GM12891 (cell line): ENCODE data around the gene ASTN2.

Experiments used
- DNase-seq: peaks from one replicate; pipeline ENCODE4 v3.0.0; 2011; ENCODE audit warnings: low spot score; ENCODE audit not compliant: insufficient read length
- FAIRE-seq: peaks from 2 replicates; lab custom pipeline; 2011; peaks lifted over from hg19 to GRCh38; lab: Jason Lieb, UNC
- PAX5 ChIP-seq: IDR thresholded peaks from 2 replicates; pipeline ENCODE4 v1.6.1; 2011; ENCODE audit warnings: low read length, moderate library complexity, mild to moderate bottlenecking; ENCODE audit not compliant: insufficient read depth, severe bottlenecking
- POLR2A ChIP-seq: IDR thresholded peaks from 2 replicates; pipeline ENCODE4 v1.6.1; 2011; ENCODE audit warnings: low read depth, low read length, control low read depth
- POLR2AphosphoS5 ChIP-seq: IDR thresholded peaks from 2 replicates; pipeline ENCODE4 v1.6.1; 2011; ENCODE audit warnings: low read depth, low read length, control low read depth
- POU2F2 ChIP-seq: IDR thresholded peaks from 2 replicates; pipeline ENCODE4 v1.6.1; 2011; ENCODE audit warnings: low read depth, mild to moderate bottlenecking, control low read depth, low read length, moderate library complexity
- SPI1 ChIP-seq: IDR thresholded peaks from 2 replicates; pipeline ENCODE4 v1.6.1; 2011; ENCODE audit warnings: low read depth, low read length, control low read depth
- TAF1 ChIP-seq: IDR thresholded peaks from 2 replicates; pipeline ENCODE4 v1.6.1; 2011; ENCODE audit warnings: low read depth, low read length, control low read depth

The ASTN2 gene

DNA sequence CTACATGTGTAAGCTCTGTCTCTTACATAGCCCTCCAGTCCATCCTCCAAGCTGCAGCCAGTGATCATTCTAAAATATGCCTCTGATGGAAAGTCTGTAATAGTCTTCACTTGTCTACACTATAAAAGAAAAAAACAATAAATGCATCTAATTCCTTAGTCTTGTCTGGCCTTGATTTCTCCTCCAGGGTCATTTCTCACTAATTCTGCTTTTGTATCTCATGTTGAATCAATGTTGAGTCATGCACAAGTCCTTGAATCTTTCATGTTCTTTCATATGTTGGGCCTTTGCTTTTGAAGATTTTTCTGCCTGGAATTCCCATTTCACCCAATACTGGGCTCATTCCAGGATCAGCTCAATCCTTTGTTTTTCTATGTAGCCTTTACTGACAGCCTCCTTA lies 848.9 kb downstream of the ASTN2 start:
- DNase-seq (no peak), FAIRE-seq (no peak)
- TF ChIP-seq POLR2A, result no peak
- TF ChIP-seq SPI1, result no peak
- no peak for TF ChIP-seq TAF1
- TF ChIP-seq PAX5, result no peak
- no peak for TF ChIP-seq POU2F2
- TF ChIP-seq POLR2AphosphoS5, result no peak

DNA sequence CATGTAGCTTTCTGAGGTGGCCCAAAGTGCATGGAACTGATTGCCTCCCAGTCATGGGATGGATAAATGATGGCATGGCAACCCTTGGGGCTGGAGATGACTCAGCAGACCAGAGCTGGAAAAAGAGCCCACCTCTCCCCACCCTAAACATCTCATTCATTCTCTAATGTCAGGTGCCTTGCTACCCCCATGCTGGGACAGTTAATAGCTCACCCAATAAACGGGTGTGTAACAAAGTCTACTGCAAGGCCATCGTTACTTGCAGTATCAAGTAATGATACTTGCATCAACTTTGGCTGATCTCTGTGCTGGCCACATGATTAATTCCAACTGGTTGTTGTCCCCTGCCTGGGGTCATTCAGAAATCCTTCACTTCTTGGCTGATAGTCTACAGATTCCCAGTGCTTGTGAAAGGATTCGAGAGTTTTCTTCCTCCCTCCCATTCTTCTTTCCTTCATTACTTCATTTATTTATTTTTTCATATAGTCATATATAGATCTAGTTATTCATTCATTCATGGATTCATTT lies 850.5 kb downstream of the ASTN2 start:
- DNase-seq (no peak), FAIRE-seq (no peak)
- TF ChIP-seq POLR2A (no peak), PAX5 (no peak), SPI1 (no peak), POU2F2 (no peak), TAF1 (no peak), POLR2AphosphoS5 (no peak)

DNA sequence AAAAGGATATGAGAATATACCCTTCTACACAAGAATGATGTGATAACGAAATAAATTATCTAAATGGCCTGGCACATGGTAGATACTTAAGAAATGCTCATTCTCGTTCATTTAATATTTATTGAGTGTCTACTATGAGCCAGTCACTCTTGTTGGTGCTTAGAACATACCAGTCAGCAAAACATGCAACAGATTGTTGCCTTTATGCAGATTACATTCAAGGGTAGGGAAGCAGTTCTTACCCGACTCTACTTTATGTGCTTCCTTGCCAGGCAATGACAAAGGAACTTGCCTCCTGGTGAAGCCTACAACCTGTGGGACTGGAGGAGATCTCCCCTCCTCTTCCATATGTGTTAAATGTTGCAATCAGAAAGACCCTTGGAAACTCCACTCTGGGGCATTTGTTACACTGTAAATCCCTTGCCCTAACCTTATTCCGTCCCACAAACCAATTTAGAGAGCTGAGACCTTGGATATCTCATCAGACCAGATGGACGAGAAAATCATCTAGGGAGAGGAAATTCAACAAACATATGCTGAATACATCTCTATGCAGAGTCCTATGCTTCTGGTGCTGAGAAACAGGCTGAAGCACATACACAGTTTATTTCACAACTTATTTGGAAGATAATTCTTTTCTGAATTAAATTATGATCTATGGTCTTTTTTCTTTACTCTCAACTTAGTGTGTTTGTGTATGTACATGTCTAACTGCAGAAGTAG lies 855.9 kb downstream of the ASTN2 start:
- TF ChIP-seq SPI1, result no peak
- TF ChIP-seq TAF1, result no peak
- TF ChIP-seq POLR2A, result no peak
- no peak for TF ChIP-seq POLR2AphosphoS5
- no peak for TF ChIP-seq PAX5
- no peak for TF ChIP-seq POU2F2
- FAIRE-seq (no peak), DNase-seq (no peak)

GRCh38 chr9:116558035-116558434 lies 856.8 kb downstream of the ASTN2 start:
- FAIRE-seq (no peak), DNase-seq (no peak)
- TF ChIP-seq POU2F2 (no peak), SPI1 (no peak), POLR2AphosphoS5 (no peak), PAX5 (no peak), TAF1 (no peak), POLR2A (no peak)

DNA sequence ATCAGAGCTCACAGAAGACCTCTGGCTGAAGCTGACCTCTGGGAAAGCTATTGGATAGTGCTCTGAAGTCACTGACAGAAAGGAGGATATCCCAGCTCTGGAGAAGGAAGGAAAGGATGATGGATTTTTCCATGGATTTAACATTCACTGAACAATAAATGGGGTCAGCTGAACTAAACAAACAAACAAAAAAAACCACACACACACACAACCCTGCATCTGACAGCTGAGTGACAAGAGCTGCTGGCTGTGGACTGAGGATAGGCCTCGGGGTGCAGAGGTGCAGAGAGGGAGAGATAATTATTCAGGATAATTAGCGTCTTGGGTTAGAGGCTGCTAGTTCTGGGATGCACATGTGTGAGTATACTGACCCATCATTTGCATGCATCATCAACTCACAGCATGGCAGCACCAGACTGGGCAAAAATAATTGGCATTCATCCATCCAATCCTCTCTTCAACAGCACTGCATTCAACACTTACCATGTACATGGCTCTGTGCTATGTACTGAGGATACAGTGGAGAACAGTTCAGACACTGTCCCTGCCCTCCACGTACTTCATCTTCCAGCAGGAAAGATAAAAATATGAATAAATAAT lies 859.2 kb downstream of the ASTN2 start:
- DNase-seq, result no peak

GRCh38 chr9:116555119-116555518 lies 859.7 kb downstream of the ASTN2 start:
- DNase-seq (no peak), FAIRE-seq (no peak)

More for the DNA sequence above, 859.2 kb downstream of the ASTN2 start:
- TF ChIP-seq TAF1 (no peak), POU2F2 (no peak), PAX5 (no peak), SPI1 (no peak), POLR2A (no peak), POLR2AphosphoS5 (no peak)
- no peak for FAIRE-seq

GRCh38 chr9:116550696-116551436 lies 864.0 kb downstream of the ASTN2 start:
- FAIRE-seq (no peak), DNase-seq (no peak)
- TF ChIP-seq POU2F2, result no peak
- no peak for TF ChIP-seq POLR2AphosphoS5
- TF ChIP-seq POLR2A, result no peak
- TF ChIP-seq TAF1, result no peak

More at GRCh38 chr9:116555119-116555518, 859.7 kb downstream of the ASTN2 start:
- TF ChIP-seq POLR2AphosphoS5 (no peak), SPI1 (no peak)

DNA sequence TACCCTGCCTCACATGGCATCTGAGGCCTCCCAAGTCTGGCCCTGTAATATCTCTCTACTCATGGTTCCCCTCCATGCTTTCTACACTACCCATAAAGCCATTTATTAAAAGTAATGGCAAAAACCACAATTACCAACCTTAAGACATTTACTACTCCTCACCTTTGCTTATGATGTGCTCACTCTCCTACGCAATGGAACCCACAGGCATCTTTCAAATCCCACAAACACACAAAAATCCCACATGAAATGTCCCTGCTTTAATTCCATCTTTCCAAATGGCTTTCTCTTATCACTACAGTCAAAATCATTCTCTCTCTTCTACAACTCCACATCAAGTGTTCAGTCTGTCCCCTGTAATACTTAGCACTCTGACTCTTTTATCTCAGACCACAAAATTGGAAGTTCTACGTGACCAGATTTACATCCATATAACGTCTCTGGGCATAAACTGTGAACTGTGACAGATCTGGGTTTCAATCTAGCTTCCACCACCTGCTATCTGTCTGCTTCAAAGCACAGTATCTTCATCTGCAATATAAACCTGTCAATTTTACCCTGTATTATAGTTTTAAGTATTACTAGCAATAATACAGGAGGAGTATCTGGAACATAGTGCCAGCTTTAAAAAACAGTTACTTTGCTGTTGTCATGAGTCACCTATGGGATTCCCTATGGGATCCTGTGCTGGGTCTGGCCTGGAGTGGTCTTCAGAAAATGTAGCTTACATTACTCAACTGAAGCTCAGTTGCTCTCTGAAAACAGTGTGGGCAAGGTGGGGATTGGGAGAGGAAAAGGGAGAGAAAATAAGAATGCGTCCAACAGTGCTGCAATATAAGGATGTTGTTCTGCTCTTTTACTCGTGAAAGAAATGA lies 864.8 kb downstream of the ASTN2 start:
- FAIRE-seq, result no peak
- DNase-seq, result no peak
- TF ChIP-seq PAX5 (no peak), POLR2AphosphoS5 (no peak), POLR2A (no peak), TAF1 (no peak), SPI1 (no peak), POU2F2 (no peak)

DNA sequence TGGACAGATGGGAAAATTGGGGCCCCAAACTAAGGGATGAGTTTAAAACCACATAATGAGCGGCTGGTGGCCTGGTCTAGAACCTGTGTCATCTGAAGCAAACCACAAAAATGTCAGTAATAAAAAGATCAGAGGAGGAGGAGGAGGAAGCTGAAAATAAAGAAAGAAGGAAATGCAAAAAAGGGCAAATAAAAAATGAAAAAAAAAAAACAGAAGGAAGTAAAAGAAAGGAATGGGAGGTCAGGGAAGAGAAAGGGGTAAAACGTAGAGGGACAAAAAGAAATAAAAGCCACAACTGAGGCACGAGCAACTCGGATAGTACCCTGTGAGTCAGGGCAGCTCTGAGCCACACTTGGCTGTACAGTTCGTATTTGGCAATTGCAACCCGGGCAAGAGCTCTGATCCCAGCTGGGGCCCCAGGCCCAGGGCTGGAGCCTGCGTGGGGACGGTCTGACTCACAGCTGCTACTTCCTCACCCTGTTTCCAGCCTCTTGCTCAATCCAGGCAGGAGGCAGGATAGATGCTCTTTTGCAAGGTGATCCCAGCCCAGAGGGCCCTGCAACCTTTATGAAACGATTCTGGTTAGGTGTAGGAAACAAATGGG lies 865.7 kb downstream of the ASTN2 start:
- TF ChIP-seq SPI1, result no peak
- TF ChIP-seq POLR2A, result no peak
- no peak for TF ChIP-seq POLR2AphosphoS5
- TF ChIP-seq TAF1, result no peak
- no peak for TF ChIP-seq PAX5
- TF ChIP-seq POU2F2, result no peak
- no peak for FAIRE-seq
- DNase-seq, result no peak
